DND-41 (cell line): Measurements from ENCODE around the gene DRC7.
A peak's percentile ranks its signal among the peaks of the same experiment; 100 is the strongest.

ENCODE experiments used
- ATAC-seq: fragments of 200-7000 bp; cut with Tn5 transposase; 3 replicates; pipeline ENCODE4 v1.9.1; 2021; ENCODE audit warnings: low read depth; ENCODE audit not compliant: insufficient read depth
- DNase-seq: peaks from one replicate; pipeline ENCODE4 v3.0.0-alpha.2; 2020
- H2AFZ ChIP-seq: 2 replicates; pipeline ENCODE4 v1.6.0; 2012; ENCODE audit warnings: low read depth, low read length
- H3K27ac ChIP-seq: 2 replicates; pipeline ENCODE4 v1.5.1; 2012; ENCODE audit warnings: low read length, inconsistent platforms
- H3K27me3 ChIP-seq: fragments of 200-600 bp; sonication (generic); 2 replicates; pipeline ENCODE4 v1.6.0; 2012; ENCODE audit warnings: low read length, mild to moderate bottlenecking, inconsistent platforms; ENCODE audit not compliant: insufficient read depth, poor library complexity
- H3K36me3 ChIP-seq: 2 replicates; pipeline ENCODE4 v1.5.1; 2012; ENCODE audit warnings: low read length, inconsistent platforms; ENCODE audit not compliant: insufficient read depth
- H3K4me1 ChIP-seq: 2 replicates; pipeline ENCODE4 v1.5.1; 2012; ENCODE audit warnings: mild to moderate bottlenecking, low read length; ENCODE audit not compliant: insufficient read depth
- H3K4me2 ChIP-seq: 2 replicates; pipeline ENCODE4 v1.6.0; 2012; ENCODE audit warnings: mild to moderate bottlenecking, moderate library complexity, low read length, inconsistent platforms; ENCODE audit not compliant: insufficient read depth
- H3K4me3 ChIP-seq, 2 experiments: fragments of 200-600 bp in 1 of 2; shearing (Covaris generic) in 1 of 2; 2 replicates each; pipeline ENCODE4 v1.5.1; 2012 to 2016; ENCODE audit warnings: inconsistent platforms in 2 of 2, low read length in 2 of 2, mild to moderate bottlenecking in 2 of 2, low read depth in 1 of 2, moderate library complexity in 1 of 2
- H3K79me2 ChIP-seq: 2 replicates; pipeline ENCODE4 v1.6.0; 2012; ENCODE audit warnings: low read length, inconsistent platforms; ENCODE audit not compliant: insufficient read depth
- H3K9ac ChIP-seq: 2 replicates; pipeline ENCODE4 v1.6.0; 2012; ENCODE audit warnings: low read depth, mild to moderate bottlenecking, inconsistent platforms, low read length, moderate library complexity
- H3K9me3 ChIP-seq: 2 replicates; pipeline ENCODE4 v1.5.1; 2012; ENCODE audit warnings: low read length, moderate library complexity, mild to moderate bottlenecking, inconsistent platforms; ENCODE audit not compliant: insufficient read depth, severe bottlenecking
- H4K20me1 ChIP-seq: 2 replicates; pipeline ENCODE4 v1.6.0; 2012; ENCODE audit warnings: low read length; ENCODE audit not compliant: insufficient read depth
- CTCF ChIP-seq: IDR thresholded peaks from 2 replicates; pipeline ENCODE4 v1.5.1; 2012; ENCODE audit warnings: borderline replicate concordance, low read length, moderate library complexity, mild to moderate bottlenecking; ENCODE audit not compliant: poor library complexity, severe bottlenecking; ENCODE audit errors: extremely low read depth
- EZH2 ChIP-seq: IDR thresholded peaks from 3 replicates; pipeline ENCODE4 v1.6.1; 2012; ENCODE audit warnings: borderline replicate concordance, low read depth, mild to moderate bottlenecking, moderate library complexity, low read length, inconsistent platforms; ENCODE audit not compliant: severe bottlenecking

DRC7 gene

GRCh38 chr16:57757883-57758282, 63.3 kb downstream of the DRC7 start:
- Histone ChIP-seq H3K27ac (peak overlapping the region; percentile 50), H4K20me1 (peaks cover 10% of the 10 kb centered on the region; the same call in 1 of the 2 replicates), H3K9ac (no peak overlapping the region), H3K4me1 (no peaks in the 10 kb centered on the region), H3K9me3 (no peaks in the 10 kb centered on the region), H3K4me3 (no peak overlapping the region), H2AFZ (no peak overlapping the region), H3K36me3 (peaks cover 47% of the 10 kb centered on the region), H3K27me3 (no peaks in the 10 kb centered on the region), H3K4me2 (no peak overlapping the region), H3K79me2 (no peaks in the 10 kb centered on the region)
- ATAC-seq (no peak), DNase-seq (no peak)
- TF ChIP-seq CTCF = no peak
- TF ChIP-seq EZH2 = no peak

DNA sequence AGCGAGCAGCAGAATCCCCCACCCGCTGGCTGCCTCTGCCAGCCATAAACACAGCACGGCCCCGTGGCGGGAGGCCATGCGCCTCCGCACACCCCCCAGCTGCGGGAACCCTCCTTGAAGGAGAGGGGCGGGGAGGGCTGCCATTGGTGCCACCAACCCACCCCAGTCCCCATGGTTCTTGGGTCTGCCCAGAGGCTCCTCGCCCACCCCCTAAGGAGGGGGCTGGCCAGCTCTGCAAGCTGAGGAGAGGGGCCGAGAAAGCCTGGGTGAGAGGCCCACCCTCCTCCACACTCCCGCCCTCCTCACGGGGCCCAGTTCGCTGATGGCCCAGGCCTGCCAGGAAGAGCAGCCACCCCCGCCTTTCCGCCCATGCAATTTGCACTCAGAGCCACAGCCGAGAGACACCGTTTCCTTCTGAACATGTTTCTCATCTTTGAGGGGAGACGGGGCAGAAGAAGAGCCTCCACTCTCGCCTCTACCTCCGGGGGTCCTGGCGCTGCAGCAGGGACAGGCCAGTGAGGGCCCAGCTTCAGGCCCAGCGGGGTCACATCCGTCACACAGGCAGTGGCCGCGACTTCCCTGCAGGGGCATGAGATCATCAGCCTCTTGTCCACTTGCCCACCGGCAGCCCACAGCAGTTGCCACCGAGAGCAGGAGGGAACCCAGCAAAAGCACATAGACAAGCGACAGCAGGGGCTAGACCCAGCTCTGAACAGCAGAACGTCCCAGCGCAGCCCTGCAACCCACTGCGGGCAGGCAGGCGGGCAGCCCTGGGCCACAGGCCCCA, 63.9 kb downstream of the DRC7 start:
- TF ChIP-seq EZH2 (no peak), CTCF (no peak)
- Histone ChIP-seq H3K4me1 (no peaks in the 10 kb centered on the region), H3K9ac (no peak overlapping the region), H3K27ac (no peak overlapping the region; the same call in 1 of the 2 replicates), H3K36me3 (peaks cover 41% of the 10 kb centered on the region), H3K27me3 (no peaks in the 10 kb centered on the region), H3K4me3 (no peak overlapping the region), H3K4me2 (no peak overlapping the region), H3K79me2 (no peaks in the 10 kb centered on the region), H3K9me3 (no peaks in the 10 kb centered on the region), H4K20me1 (peaks cover 10% of the 10 kb centered on the region; the same call in 1 of the 2 replicates), H2AFZ (no peak overlapping the region)
- no peak for DNase-seq
- ATAC-seq = no peak

DNA sequence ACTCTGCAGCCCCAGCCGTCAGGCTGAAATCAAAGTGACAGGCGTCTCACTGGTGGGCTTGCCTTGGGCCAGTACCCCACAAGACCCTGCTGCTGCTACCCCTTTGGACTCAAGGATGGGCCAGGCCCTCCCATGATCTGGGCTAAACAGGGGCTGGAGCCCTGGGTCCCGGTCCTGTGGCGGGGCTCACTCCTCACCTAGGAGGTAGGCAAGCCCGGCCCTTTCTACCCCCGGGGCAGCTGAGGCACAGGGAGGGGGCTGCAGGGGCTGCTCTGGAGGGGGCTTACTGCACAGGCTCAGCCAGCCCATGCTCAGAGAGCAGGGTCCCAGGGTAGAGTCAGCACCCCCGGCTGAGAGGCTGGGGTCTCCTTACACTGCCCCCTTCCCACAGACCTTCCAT, 64.5 kb downstream of the DRC7 start:
- Histone ChIP-seq H3K27me3 (no peaks in the 10 kb centered on the region), H3K79me2 (no peaks in the 10 kb centered on the region), H3K4me3 (no peak overlapping the region), H3K9me3 (no peaks in the 10 kb centered on the region), H4K20me1 (peaks cover 10% of the 10 kb centered on the region; the same call in 1 of the 2 replicates), H3K36me3 (peaks cover 35% of the 10 kb centered on the region), H2AFZ (no peak overlapping the region), H3K9ac (no peak overlapping the region), H3K4me2 (no peak overlapping the region), H3K4me1 (no peaks in the 10 kb centered on the region), H3K27ac (no peak overlapping the region)
- ATAC-seq (no peak), DNase-seq (no peak)
- no peak for TF ChIP-seq EZH2
- TF ChIP-seq CTCF = no peak
